GM21723 (cell line): ENCODE measurements around the gene DPY19L3.
"Not testable (repeated sequence)": the region's sequence is repeated elsewhere in the genome, so short reads cannot be mapped to it uniquely, and the experiment has no call there.

Experiments used
- ATAC-seq: cut with Tn5 transposase; IDR thresholded peaks from one replicate; pipeline ENCODE4 v1.9.1; 2021; ENCODE audit warnings: mild to moderate bottlenecking, moderate library complexity; ENCODE audit not compliant: unreplicated experiment

Gene DPY19L3

GRCh38 chr19:32436692-32437091 lies 31.1 kb downstream of the DPY19L3 start:
- ATAC-seq: no peak

- no peak for ATAC-seq
Measured at GRCh38 chr19:32437096-32437495, 31.5 kb downstream of the DPY19L3 start.

DNA sequence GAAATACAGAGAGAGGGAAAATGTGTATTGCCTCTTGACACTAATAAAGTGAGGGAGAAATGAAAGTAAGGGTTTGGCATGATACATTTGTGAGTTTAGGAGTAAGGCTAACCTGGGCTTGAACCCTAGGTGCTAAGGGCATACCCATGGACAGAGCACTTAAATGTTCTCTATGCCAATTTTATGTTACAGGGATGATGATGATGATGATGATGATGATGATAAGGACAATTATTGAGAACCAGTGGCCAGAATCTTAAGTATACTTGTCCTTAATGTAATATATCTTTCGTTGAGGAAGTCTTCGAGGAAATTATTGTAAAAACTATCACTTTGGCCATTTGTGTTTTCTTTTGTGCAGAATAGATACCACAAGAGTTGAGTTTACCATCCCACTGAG lies 33.2 kb downstream of the DPY19L3 start:
- ATAC-seq: no peak

DNA sequence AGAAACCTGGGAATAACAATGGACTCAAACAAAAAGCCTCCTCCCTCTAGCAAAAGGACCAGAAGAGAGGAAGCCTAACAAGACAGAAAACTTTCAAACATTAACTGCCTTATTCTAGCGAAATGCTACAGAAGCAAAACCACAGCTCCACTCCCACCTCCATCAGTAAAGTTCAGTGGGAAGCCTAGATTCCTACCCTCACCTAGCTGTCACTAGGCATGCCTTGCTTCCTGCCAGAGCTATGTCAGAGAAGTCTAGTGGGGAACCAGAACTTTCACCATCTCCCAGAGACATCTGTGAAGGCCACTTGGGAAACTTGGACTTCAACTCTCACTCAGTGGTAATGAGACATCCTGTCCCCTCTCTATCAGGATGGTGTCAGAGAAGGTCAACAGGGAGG lies 37.1 kb downstream of the DPY19L3 start:
- no peak for ATAC-seq

DNA sequence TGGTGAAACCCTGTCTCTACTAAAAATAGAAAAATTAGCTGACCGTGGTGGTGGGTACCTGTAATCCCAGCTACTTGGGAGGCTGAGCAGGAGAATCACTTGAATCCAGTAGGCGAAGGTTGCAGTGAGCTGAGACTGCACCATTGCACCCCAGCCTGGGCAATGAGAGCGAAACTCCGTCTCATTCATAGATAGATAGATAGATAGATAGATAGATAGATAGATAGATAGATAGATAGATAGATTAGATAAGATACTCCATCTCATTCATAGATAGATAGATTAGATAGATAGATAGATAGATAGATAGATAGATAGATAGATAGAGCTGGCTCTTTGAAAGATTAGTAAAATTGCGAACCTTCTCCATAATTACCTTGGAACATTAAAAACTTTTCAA lies 42.0 kb downstream of the DPY19L3 start:
- not testable (repeated sequence) for ATAC-seq

- no peak for ATAC-seq
Measured at GRCh38 chr19:32448026-32448425, 42.5 kb downstream of the DPY19L3 start.

- ATAC-seq: no peak
Measured at GRCh38 chr19:32450217-32450616, 44.6 kb downstream of the DPY19L3 start.

DNA sequence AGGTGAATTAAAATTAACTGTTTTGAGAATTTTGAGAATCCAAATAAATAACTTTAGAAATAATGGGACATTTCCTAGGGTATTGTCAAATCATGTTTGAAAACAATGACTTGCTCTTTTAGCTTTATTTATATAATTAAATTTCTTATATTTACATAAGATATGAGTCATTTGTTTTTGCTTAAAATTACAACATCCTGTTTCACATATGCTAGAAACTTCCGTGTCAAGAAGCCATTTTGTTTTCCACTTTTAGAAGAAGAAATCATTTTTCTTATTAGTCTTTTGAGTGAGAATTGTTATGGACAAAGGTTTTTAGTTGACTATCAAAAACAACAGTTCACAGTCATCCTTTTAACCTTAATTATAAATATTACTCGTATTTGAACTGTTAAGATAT lies 48.2 kb downstream of the DPY19L3 start:
- ATAC-seq: no peak

GRCh38 chr19:32456406-32456805 lies 50.8 kb downstream of the DPY19L3 start:
- ATAC-seq: no peak

DNA sequence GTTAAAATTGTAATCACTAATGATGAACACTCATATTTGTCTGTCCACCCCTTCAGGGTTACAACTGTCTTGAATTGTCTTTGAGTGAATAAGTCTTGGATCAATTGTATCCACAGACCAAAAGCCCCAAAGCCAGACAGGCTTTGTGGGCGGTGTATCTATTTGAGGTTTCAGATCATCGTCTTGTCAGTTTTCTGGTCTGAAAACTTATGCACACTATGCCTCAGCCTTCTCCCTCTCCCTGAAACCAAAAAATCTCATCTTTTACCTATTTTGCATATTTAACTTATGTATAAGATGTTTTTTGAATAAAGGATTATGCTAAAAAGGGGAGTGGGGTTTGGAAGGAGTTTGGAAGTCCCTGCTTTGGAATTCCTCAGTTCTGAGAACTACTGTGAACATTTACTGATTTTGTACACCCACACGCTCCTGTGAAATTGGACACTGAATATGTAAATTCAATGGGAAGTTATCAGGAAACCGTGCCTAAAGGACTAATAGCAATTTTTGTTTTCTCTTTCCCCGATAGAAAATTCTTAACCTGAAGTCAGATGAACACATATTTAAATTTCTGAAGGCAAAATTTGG lies 52.1 kb downstream of the DPY19L3 start:
- no peak for ATAC-seq

- peak; percentile 87 for ATAC-seq
Measured at GRCh38 chr19:32458500-32459123, 53.0 kb downstream of the DPY19L3 start.

- ATAC-seq: no peak
Measured at GRCh38 chr19:32459204-32459865, 53.8 kb downstream of the DPY19L3 start.

DNA sequence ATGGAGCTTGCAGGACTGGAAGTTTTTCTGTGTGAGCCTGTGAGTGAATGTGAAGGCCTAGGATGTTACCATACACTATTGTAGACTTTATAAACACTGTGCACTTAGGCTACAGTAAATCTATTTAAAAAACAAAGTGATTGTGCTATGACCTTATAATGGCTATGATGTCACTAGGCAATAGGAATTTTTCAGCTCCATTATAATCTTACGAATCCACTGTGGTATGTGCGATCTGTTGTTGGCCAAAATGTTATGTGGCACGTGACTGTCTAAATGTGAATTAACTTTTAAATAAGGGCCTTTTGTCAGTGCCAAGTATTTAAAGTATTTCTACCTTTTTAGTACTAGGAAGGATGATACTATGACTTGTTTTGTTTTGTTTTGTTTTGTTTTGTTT lies 54.9 kb downstream of the DPY19L3 start:
- ATAC-seq: no peak

GRCh38 chr19:32464279-32464678 lies 58.7 kb downstream of the DPY19L3 start:
- ATAC-seq: no peak

GRCh38 chr19:32465176-32465575 lies 59.6 kb downstream of the DPY19L3 start:
- no peak for ATAC-seq

DNA sequence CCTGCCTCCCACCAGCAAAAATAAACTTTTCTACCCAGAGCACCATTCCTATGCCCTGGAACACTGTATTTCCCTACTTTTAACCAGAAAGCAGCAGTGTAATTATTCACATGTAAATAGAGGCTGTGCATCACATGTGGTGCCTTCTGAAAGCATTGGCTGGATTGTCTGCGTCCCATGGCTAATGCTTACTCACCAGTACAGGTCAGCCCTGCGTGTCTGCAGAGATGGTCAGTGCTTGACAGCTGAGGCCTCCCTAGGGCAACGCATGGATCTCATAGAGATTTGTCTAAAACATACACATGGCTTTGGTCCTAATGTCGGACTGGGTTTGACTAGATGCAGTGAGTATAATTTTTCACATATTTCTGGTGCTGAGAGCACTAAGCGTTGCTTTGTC lies 64.2 kb downstream of the DPY19L3 start:
- no peak for ATAC-seq

- ATAC-seq: no peak
Measured at GRCh38 chr19:32471095-32471494, 65.5 kb downstream of the DPY19L3 start.

DNA sequence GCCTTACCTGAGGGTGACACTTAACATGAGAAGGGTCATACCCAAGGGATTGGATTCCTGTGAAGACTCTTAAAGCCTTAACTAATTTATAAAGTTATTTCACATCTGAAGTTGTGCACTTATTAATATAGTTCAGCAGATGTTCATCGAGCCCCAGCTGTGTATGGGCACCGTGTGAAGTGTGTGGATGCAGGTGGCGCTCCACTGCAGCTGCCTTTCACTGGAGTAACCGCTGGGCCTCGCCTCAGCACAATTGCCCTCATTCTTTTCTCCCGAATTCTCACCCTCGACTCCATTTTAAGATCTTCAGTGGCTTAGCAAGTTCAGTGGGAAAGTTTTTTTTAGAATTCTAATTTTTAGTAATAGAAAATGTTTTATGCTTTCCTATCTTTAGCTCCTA lies 66.2 kb downstream of the DPY19L3 start:
- ATAC-seq: no peak

- no peak for ATAC-seq
Measured at GRCh38 chr19:32475141-32476031, 69.8 kb downstream of the DPY19L3 start.

DNA sequence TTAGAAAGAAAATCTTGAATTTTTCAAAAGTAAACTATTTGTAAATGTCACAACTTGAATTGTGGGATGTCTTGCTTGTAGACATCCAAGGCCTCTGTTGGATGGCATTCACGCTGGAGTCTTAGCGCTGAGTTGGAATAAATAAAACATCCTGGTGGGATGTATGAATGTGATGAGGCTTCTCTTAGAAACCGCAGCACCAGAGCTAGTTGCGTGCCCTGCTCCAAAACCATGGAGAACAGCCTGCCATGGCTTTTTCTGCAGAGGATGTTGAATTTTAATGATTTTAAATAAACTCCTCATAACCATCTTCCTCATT lies 70.4 kb downstream of the DPY19L3 start:
- ATAC-seq: no peak

DNA sequence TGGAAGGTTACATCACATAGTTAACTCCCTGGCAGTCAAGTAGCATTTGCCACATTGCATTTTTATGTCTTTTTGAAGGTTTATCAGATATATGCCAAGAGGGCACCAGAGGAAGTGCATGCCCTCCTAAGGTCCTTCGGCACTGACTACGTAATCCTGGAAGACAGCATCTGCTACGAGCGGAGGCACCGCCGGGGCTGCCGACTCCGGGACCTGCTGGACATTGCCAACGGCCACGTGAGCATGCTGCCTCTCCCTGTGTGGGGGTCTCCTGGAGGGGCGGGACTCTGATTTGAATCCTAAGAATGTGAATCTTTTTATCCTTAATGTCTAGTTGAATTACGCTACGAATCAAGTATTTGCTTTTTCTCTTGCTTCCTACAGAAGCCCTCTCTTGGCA lies 74.8 kb downstream of the DPY19L3 start:
- ATAC-seq: no peak

GRCh38 chr19:32483574-32483973 lies 78.0 kb downstream of the DPY19L3 start:
- ATAC-seq: no peak
